Cardiac fibroblast (primary cell): ENCODE data around the gene AURKB.
A peak's percentile ranks its signal among the peaks of the same experiment; 100 is the strongest.

Experiments
- DNase-seq, 2 donors: peaks; one replicate each; pipeline versions ENCODE4 v3.0.0 to v3.0.0-alpha.2; 2010; ENCODE audit warnings: low read depth in 2 of 2
- H3K4me3 ChIP-seq, 2 donors: replicated peaks in 1 of 2; 1 replicate in 1 of 2; 2 replicates in 1 of 2; pipeline ENCODE4 v1.5.1; 2011; ENCODE audit warnings: low read depth in 2 of 2, low read length in 2 of 2, mild to moderate bottlenecking in 2 of 2, moderate library complexity in 1 of 2
- TF ChIP-seq, protein P1 (sequence below): IDR thresholded peaks from one replicate; pipeline ENCODE4 v1.5.1; 2011; ENCODE audit warnings: low read depth, mild to moderate bottlenecking, low read length, inconsistent platforms

AURKB gene

DNA sequence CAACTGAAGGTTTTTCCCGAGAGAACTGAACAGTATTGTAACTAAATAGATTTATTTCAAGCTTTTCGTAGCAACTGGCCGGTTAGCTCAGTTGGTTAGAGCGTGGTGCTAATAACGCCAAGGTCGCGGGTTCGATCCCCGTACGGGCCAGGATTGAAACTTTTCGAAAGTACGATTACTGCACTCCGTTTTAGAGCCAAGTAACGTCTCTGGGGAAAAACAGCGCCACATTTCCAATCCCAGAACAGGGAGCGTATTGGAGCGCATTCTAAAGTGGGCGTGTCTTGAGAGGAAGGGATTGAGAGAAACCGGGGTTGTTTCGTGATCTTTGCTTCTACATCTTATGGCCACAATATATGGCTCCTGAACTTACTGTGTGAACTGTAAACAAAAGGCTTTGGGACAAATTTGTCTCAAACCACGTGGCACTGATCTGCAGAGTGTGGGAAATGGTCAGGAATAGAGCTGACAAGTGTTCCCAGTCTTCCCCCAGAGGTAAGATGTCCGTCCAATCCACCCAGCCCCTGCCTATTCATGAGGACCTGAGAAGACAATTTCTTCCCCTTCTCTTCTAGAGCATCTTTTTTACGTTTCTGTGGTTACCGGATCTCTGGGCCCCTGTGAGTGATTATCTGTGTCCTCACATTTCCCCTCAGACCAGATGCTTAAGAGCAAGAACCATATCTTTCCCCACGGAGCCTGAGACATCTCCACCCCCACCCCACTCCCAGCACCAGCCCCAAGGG lies 22.7 kb downstream of the AURKB start:
- DNase-seq = peak; percentile 100
- TF ChIP-seq, protein P1, sequence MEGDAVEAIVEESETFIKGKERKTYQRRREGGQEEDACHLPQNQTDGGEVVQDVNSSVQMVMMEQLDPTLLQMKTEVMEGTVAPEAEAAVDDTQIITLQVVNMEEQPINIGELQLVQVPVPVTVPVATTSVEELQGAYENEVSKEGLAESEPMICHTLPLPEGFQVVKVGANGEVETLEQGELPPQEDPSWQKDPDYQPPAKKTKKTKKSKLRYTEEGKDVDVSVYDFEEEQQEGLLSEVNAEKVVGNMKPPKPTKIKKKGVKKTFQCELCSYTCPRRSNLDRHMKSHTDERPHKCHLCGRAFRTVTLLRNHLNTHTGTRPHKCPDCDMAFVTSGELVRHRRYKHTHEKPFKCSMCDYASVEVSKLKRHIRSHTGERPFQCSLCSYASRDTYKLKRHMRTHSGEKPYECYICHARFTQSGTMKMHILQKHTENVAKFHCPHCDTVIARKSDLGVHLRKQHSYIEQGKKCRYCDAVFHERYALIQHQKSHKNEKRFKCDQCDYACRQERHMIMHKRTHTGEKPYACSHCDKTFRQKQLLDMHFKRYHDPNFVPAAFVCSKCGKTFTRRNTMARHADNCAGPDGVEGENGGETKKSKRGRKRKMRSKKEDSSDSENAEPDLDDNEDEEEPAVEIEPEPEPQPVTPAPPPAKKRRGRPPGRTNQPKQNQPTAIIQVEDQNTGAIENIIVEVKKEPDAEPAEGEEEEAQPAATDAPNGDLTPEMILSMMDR = no peak
- H3K4me3 ChIP-seq = peak overlapping the region; percentile 81 to 83

DNA sequence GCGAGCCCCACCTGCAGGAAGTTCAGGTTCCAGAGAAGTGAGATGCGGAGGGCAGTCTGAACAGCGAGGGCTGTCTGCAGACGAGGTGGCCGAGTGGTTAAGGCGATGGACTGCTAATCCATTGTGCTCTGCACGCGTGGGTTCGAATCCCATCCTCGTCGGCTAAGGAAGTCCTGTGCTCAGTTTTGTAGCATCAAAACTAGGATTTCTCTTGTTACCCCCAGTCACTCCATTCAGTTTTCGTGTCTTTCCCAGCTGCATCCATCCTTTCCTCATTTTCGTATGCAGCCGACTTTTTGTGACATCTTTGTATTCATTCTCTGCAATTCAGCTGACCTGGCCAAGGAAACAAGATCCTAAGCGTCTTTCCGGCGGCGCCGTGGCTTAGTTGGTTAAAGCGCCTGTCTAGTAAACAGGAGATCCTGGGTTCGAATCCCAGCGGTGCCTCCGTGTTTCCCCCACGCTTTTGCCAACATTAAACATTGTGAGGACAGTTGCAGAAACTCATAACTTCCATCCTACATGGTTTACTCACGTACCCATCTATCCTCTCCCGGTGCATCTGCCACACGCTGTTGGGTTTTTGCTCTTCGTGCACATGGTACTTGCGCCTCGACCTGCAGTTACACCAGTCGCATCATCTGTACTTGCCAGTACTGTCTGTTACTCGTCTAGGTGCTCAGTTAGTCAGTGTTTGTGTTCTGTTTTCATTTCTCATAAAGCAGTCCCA lies 23.4 kb downstream of the AURKB start:
- TF ChIP-seq, protein P1 = peak; percentile 36
- H3K4me3 ChIP-seq = peak overlapping the region; percentile 83 to 88
- peak; percentile 97 to 98 for DNase-seq

DNA sequence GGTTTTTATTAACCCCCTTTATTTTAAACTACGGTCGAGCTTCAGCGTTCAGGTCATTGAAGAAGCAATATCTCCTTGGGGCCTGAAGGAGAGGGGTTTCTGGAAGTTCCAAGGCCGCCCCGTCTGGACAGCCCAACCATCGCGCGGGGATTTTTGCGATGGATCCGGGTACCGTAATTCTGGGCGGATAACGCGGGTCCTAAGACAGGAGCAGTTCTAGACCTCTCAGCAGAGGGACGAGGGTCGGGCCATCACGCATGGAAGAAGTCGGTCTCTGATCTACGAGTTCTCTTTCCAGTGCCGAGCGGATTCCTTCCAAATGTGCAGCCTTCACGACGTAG lies 24.0 kb downstream of the AURKB start:
- no peak for DNase-seq
- TF ChIP-seq, protein P1 = no peak
- peak overlapping the region; percentile 83 to 88 for H3K4me3 ChIP-seq

DNA sequence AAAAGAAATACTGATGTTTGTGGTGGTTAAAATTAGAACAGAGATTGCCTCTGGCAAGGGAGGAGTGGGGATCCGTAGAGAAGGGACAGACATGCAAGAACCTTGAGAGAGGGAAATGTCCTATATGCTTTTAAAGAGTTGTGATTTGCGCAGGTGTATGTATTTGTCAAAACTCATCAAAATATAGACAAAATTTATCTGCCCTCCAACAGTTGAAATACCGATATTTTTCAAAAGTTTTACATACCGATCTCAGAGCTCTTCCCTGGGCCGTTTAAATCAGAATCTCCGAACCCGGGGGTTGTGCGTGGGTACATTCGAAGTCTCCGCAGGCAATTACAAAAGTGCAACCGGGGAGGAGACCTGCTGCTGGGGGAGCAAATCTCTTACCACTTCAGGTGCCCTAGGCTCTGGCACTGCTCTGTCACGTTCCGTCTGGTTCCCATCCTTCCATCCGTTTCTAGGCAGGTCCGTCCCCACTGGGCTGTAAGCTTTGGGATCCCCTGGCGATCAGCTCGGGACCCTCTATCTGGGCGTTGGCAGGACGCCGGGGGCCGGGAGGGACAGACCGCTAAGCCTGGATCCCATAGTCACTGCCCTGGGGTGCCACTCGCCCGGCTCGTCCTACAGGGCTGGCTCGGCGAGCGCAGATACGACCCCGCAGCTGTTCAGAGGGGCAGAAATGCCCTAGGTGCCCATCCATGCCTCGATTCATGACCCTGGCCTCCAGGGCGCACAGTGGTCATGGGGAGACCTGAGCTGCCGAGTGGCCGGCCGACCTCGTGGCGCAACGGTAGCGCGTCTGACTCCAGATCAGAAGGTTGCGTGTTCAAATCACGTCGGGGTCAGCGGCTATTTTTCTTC lies 24.6 kb downstream of the AURKB start:
- TF ChIP-seq, protein P1 = no peak
- peak; percentile 78 to 82 for DNase-seq

DNA sequence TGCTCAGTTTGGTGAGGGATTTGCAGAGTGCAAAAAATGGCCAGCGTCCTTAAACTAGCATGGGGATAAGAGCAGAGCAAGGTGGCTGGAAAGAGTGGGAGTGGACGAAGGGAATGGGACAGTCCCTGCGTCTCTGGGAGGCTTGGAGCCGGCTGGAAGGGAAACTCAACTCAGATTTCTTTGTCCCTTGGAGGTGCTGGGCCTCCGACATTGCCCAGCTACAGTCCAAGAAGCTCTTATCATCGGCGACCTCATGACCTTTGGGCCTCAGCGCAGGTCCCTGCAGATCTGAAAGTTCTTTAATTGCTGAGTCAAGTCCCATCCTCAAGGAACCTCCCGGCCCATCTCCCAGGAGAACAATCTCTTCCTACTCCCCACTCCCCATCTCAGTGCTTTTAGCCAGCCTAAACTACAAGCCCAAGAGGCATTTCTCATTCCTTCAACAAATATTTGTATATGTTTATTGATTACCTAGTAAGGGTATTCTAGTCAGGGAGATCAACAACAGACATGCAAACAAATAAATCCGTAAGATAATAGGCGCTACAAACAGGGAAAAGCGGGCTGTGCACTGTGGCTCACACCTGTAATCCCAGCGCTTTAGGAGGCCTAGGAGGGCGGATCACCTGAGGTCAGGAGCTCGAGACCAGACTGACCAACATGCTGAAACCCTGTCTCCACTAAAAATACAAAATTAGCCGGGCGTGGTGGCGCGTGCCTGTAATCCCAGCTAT lies 33.2 kb downstream of the AURKB start:
- no peak for DNase-seq
- H3K4me3 ChIP-seq = peak overlapping the region; percentile 59 to 76
- TF ChIP-seq, protein P1 = no peak

More for the DNA sequence above, 24.6 kb downstream of the AURKB start:
- peak overlapping the region; percentile 83 to 88 for H3K4me3 ChIP-seq
